Peyer's patch (tissue), 4 donors: ENCODE measurements around the gene HS2ST1. TPM values are rescaled to one million over a fixed set of nuclear protein-coding genes. Genes with fewer than 3 reads are reported as not detected.

ENCODE experiments used
- DNase-seq, 3 donors: peaks; one replicate each; pipeline ENCODE4 v3.0.0-alpha.2; 2017 to 2019
- H3K27ac ChIP-seq, 4 donors: fragments of 200-600 bp; sonication (generic); one replicate each; pipeline ENCODE4 v1.5.1; 2016 to 2019
- H3K27me3 ChIP-seq, 2 donors: fragments of 200-600 bp; sonication (generic); one replicate each; pipeline ENCODE4 v1.5.1; 2019
- H3K36me3 ChIP-seq, 3 donors: fragments of 200-600 bp; sonication (generic); one replicate each; pipeline ENCODE4 v1.5.1; 2016 to 2019
- H3K4me1 ChIP-seq, 4 donors: fragments of 200-600 bp; sonication (generic); one replicate each; pipeline ENCODE4 v1.5.1; 2016 to 2019
- H3K4me3 ChIP-seq, 4 donors: fragments of 200-600 bp; sonication (generic); 1 replicate in 3 of 4; 2 replicates in 1 of 4; pipeline ENCODE4 v1.5.1; 2016 to 2019; ENCODE audit warnings: mild to moderate bottlenecking in 1 of 4
- H3K9me3 ChIP-seq, 4 donors: fragments of 200-600 bp; sonication (generic); one replicate each; pipeline ENCODE4 v1.5.1; 2016 to 2019; ENCODE audit warnings: mild to moderate bottlenecking in 1 of 4
- CTCF ChIP-seq, 6 experiments: fragments of 450-650 bp in 4 of 6; fragments of 200-600 bp in 2 of 6; sonication (generic) in 1 of 6; IDR thresholded peaks; one replicate each; pipeline ENCODE4 v1.5.1; 2017 to 2019; ENCODE audit warnings: antibody characterized with exemption in 6 of 6, mild to moderate bottlenecking in 3 of 6, moderate library complexity in 1 of 6
- POLR2A ChIP-seq, 2 donors: fragments of 450-650 bp; IDR thresholded peaks; one replicate each; pipeline ENCODE4 v1.5.1; 2017; ENCODE audit warnings: antibody characterized with exemption in 2 of 2, mild to moderate bottlenecking in 2 of 2, moderate library complexity in 2 of 2
- total RNA-seq, 4 donors: library from RNA; depleted of rRNA; stranded (reverse); fragments of >200 nt; gene quantifications; one replicate each; pipeline ENCODE4 v1.1.0, GENCODE V29; 2016

The HS2ST1 gene
- total RNA-seq, 4 donors from 2014 or later: 9.1 to 14.9 (median 10.3) TPM

DNA sequence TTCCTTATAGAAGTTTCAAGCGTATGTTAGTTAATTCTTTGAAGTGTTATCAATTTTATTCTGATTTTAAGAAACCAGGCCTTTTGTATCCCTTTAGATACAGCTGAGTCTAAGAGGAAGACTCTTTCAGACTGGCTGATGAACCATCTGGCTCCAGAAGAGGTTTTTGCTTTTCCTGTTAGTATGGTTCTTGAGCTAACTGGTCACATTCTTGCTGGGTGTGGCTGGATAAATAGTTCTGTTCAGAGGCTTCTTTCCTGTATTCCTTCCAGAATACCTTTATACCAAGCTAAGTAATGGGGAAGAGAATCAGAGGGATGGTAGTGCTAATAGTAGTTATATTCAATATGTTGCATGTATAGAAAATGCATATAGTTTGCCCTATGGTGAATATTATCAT lies 12.4 kb downstream of the HS2ST1 start:
- DNase-seq: no peak
- Histone ChIP-seq H3K27me3 (no peaks in the 10 kb centered on the region), H3K36me3 (no peaks in the 10 kb centered on the region), H3K27ac (no peak overlapping the region), H3K9me3 (peaks cover 0 to 6% (median 2%) of the 10 kb centered on the region in 4 donors), H3K4me1 (peaks cover 0 to 6% (median 0%) of the 10 kb centered on the region in 4 donors), H3K4me3 (no peak overlapping the region)
- no peak for TF ChIP-seq CTCF (IDR thresholded peaks at IDR 0.05)
- TF ChIP-seq POLR2A (IDR thresholded peaks at IDR 0.05): no peak

DNA sequence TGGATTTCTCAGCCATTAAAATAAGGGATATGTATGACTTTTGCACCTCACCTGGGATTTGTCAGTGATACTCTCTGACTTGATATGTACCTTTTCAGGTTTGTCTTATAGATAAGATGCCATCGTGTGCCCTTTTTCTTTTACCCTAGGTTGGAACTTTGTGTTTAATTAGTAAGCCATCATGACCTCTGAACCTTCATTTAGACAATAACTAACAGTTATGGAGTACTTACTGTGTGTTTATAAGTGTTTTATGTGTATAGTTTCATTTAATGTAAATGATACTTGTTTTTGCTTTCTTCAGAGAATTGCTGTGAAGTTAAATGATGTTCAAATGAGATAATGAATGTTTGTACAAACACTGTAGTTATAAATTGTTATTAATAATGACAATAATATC lies 14.4 kb downstream of the HS2ST1 start:
- no peak overlapping the region for H3K27ac ChIP-seq
- TF ChIP-seq CTCF (IDR thresholded peaks at IDR 0.05) (no peak), POLR2A (IDR thresholded peaks at IDR 0.05) (no peak)
- H3K4me3 ChIP-seq: no peak overlapping the region
- peaks cover 0 to 6% (median 0%) of the 10 kb centered on the region in 4 donors for H3K4me1 ChIP-seq
- peaks cover 0 to 6% (median 2%) of the 10 kb centered on the region in 4 donors for H3K9me3 ChIP-seq
- H3K36me3 ChIP-seq: no peaks in the 10 kb centered on the region
- DNase-seq: no peak
- H3K27me3 ChIP-seq: no peaks in the 10 kb centered on the region

DNA sequence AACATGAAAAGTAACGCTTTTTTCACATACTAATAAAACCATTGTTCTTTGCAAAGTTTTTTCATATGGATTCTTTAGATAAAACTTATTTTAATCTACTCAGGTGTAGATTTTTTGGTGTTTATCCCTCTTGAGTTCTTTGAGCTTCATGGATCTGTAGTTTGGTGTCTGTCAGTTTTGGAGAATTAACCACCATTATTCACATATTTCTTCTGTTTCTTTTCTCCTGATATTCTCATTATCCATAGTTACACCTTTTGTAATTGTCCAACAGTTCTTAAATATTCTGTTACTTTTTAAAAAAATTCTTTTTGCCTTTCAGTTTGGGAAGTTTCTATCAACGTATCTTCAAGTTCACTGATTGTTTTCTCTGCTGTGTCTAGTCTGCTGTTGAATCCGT lies 18.6 kb downstream of the HS2ST1 start:
- H3K27ac ChIP-seq: no peak overlapping the region
- H3K36me3 ChIP-seq: no peaks in the 10 kb centered on the region
- H3K4me3 ChIP-seq: no peak overlapping the region
- no peaks in the 10 kb centered on the region for H3K27me3 ChIP-seq
- H3K9me3 ChIP-seq: no peaks in the 10 kb centered on the region
- DNase-seq: no peak
- H3K4me1 ChIP-seq: peaks cover 0 to 6% (median 0%) of the 10 kb centered on the region in 4 donors
- TF ChIP-seq POLR2A (IDR thresholded peaks at IDR 0.05): no peak
- no peak for TF ChIP-seq CTCF (IDR thresholded peaks at IDR 0.05)

GRCh38 chr1:86933562-86934377 lies 19.3 kb downstream of the HS2ST1 start:
- H3K4me1 ChIP-seq: no peaks in the 10 kb centered on the region

GRCh38 chr1:86938450-86938849 lies 24.0 kb downstream of the HS2ST1 start:
- H3K9me3 ChIP-seq: no peaks in the 10 kb centered on the region
- no peaks in the 10 kb centered on the region for H3K4me1 ChIP-seq
- DNase-seq: no peak
- no peak overlapping the region for H3K27ac ChIP-seq
- H3K36me3 ChIP-seq: no peaks in the 10 kb centered on the region
- H3K27me3 ChIP-seq: no peaks in the 10 kb centered on the region
- no peak overlapping the region for H3K4me3 ChIP-seq
- TF ChIP-seq POLR2A (IDR thresholded peaks at IDR 0.05) (no peak), CTCF (IDR thresholded peaks at IDR 0.05) (no peak)

More at GRCh38 chr1:86933562-86934377, 19.3 kb downstream of the HS2ST1 start:
- H3K9me3 ChIP-seq: no peaks in the 10 kb centered on the region
- no peaks in the 10 kb centered on the region for H3K27me3 ChIP-seq
- H3K36me3 ChIP-seq: no peaks in the 10 kb centered on the region
- TF ChIP-seq CTCF (IDR thresholded peaks at IDR 0.05): no peak
- no peak for TF ChIP-seq POLR2A (IDR thresholded peaks at IDR 0.05)
- no peak overlapping the region for H3K27ac ChIP-seq
- H3K4me3 ChIP-seq: no peak overlapping the region
- DNase-seq: no peak
